GM18868 (cell line): ENCODE results near the gene TBC1D22B.
"Not testable (repeated sequence)": the region's sequence is repeated elsewhere in the genome, so short reads cannot be mapped to it uniquely, and the experiment has no call there.

Experiments used
- ATAC-seq: cut with Tn5 transposase; IDR thresholded peaks from one replicate; pipeline ENCODE4 v1.9.1; 2021; ENCODE audit warnings: mild to moderate bottlenecking, moderate library complexity; ENCODE audit not compliant: unreplicated experiment

The TBC1D22B gene

DNA sequence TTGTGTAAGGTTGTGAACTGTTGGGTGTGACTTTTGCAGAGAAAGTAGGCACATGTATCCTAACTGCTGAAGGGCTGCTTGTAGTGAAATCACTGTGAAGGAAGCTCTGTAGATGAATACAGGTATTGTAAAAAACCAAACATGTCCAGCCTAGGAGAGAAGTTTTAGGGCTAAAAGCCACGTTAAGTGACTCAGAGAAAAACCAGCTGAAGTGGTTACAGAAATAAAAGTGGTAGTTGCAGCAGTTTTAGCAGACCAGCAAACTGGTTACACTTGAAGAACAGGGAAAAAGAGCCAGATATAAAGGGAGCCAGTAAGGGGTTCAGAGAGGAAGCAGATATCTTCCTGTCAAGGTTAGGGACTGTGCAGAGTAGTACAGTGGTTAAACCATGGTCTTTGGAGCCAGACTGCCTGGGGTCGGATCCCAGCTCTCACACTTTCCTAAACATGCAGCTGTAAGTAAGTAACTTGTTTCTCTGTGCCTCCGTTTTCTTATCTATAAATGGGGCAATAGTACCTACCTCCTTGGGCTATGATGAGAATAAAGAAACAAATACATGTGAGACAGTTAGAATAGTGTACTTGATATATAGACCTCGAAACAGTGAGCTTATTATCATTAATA is 62.4 kb downstream of the TBC1D22B start:
- no peak for ATAC-seq

DNA sequence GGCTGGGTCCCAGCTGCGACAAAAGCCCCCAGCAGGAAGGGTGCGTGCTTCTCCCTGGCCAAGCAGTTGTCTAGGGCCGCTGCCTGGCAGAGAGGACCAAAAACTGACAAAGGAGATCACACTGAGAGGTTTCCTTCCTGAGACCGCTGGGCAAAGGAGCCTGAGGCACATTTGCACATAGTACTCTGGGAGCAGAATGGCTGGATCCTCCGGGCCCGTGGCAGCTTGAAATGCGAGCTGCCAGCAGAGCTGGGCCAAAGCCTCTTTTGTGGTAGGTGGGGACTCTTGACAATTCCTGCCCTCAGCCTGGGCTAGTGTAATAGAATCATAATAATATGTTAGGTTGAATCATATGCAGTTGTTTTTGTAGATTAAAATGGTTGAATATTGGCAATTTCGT is 63.1 kb downstream of the TBC1D22B start:
- ATAC-seq: no peak

GRCh38 chr6:37321101-37321500 is 63.5 kb downstream of the TBC1D22B start:
- ATAC-seq: no peak

GRCh38 chr6:37321516-37322415 is 64.2 kb downstream of the TBC1D22B start:
- no peak for ATAC-seq

DNA sequence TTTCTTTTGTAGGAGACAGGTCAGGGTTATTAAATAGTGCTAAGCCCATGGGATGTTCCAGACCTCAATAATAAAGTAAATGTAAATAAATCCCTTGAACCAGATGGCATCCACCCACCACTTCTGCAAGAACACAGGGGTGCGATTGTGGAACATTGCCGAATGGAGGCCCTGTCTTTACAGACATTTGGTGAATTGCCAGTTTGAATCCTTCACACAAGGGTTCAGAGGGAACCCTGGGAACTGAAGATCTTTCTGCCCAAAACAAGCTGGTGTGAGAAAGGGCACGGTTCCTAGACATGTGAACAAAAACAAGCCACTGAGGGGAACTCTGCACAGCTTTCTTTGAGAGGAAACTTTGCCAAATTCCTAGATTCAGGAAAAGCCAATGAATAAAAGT is 66.0 kb downstream of the TBC1D22B start:
- no peak for ATAC-seq

DNA sequence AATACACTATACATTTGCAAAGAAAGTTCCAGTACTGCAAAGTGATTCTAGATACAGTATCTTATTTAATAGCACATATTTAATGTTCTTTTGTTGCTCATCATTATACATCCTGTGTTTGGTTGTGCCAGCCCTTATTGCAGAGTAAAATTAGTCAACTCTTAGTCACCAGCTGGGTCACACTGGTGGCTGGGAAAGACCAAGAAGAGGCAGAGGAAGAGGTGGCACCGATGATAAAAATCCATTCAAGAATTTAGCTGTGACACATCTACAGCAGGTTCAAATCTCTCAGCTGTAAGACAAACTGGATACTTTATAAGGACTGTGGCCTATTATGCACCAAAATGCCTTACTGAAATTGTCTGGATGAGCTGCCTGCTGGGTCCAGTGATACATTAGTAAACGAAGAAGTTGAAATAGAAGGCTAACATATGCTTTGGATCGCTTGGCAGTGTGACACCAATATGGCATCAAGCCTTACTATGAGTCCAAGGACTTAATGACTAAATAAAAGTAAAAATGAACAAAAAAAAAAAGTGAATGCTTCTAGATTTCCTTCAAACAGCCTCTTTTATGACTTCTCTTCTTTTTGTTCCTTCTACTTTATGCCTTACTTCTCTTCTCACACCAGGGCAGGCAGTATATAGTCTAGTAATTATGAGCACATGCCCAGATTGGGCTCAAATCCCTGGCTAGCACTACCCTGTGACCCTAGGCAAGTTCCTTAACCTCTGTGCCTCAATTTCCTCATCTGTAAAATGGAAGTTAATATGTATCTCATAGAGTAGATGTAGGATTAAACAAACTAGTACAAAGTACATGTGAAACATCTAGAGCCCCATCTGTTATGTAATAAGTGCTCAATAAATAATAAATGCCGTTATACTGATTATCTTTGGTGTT is 66.8 kb downstream of the TBC1D22B start:
- ATAC-seq: no peak

DNA sequence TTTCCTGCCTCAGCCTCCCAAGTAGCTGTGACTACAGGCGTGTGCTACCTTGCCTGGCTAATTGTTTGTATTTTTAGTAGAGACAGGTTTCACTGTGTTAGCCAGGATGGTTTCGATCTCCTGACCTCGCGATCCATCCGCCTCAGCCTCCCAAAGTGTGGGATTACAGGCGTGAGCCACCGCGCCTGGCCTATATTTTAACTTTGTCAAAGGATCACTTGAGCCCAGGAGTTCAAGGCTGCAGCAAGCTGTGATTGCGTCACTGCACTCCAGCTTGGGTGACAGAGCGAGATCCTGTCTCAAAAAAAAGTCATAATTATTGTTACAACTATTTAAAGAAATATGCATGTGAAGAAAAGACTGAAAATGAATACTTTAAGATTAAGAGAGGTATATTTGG is 72.8 kb downstream of the TBC1D22B start:
- not testable (repeated sequence) for ATAC-seq

GRCh38 chr6:37331047-37331446 is 73.5 kb downstream of the TBC1D22B start:
- no peak for ATAC-seq

DNA sequence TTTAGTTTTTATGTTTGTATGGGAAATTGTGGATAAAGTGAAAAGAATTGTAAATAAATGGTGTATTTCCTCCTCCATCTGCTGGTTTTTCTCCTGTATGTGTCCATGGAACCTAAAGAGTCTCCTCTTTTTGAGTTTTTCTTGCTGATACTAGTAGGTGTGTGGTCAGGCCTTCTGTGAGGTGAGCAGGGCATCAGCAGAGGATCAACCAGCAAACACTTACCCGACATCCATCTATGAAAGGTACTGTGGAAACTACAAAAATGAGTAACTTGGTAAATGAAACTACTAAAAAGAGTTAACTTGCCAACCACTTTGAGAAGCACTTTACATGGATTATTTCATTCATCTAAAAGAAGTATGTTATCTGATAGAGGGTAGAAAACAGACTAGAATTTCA is 75.3 kb downstream of the TBC1D22B start:
- ATAC-seq: no peak

GRCh38 chr6:37334047-37334446 is 76.5 kb downstream of the TBC1D22B start:
- ATAC-seq: no peak

GRCh38 chr6:37338317-37338716 is 80.7 kb downstream of the TBC1D22B start:
- ATAC-seq: not testable (repeated sequence)

- no peak for ATAC-seq
These were observed 81.2 kb downstream of the TBC1D22B start for GRCh38 chr6:37338745-37339255.

GRCh38 chr6:37339741-37340638 is 82.4 kb downstream of the TBC1D22B start:
- no peak for ATAC-seq

GRCh38 chr6:37340639-37340943 is 83.0 kb downstream of the TBC1D22B start:
- no peak for ATAC-seq

DNA sequence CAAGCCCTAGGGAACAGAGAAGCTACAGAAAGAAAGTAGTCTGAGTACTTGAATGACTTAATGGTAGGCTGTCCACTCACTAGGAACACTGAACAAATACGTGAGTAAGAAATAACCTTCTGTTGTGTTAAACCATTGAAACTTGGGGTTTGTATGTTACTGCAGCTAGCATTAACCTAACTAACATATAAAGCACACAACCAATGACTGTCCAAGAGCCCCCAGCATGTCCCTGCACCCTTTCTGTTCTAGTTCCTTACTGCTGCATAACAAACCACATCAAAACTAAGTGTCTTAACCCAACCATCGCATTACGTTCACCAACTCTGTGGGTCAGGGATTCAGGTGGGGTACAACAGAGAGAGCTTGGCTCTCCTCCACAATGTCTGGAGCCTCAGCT is 85.7 kb downstream of the TBC1D22B start:
- no peak for ATAC-seq

GRCh38 chr6:37344308-37344707 is 86.7 kb downstream of the TBC1D22B start:
- no peak for ATAC-seq

DNA sequence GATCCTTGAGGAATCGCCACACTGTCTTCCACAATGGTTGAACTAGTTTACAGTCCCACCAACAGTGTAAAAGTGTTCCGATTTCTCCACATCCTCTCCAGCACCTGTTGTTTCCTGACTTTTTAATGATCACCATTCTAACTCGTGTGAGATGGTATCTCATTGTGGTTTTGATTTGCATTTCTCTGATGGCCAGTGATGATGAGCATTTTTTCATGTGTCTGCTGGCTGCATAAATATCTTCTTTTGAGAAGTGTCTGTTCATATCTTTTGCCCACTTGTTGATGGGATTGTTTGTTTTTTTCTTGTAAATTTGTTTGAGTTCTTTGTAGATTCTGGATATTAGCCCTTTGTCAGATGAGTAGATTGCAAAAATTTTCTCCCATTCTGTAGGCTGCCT is 88.2 kb downstream of the TBC1D22B start:
- not testable (repeated sequence) for ATAC-seq

- ATAC-seq: no peak
These were observed 89.6 kb downstream of the TBC1D22B start for GRCh38 chr6:37347177-37347576.

DNA sequence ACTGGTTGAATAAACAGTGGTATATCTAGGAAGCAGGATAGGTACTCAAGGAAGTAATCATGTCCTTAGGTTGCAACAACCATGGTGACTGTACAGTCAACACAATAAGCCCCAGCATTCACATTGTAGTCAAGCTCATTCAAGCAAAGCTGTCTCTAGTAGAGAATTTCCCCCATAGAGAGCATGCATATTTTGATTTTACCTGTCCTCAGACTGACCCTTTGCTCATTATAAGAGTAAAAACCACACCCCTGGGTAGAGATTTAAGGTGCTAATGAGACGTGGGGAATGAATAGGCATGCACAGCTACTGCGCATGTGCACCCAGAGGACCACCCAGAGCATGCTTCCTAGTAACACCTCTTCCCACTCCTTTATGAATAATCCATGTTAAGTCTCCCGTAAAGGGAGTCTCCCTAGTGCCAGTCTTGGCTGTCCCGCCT is 90.1 kb downstream of the TBC1D22B start:
- no peak for ATAC-seq

DNA sequence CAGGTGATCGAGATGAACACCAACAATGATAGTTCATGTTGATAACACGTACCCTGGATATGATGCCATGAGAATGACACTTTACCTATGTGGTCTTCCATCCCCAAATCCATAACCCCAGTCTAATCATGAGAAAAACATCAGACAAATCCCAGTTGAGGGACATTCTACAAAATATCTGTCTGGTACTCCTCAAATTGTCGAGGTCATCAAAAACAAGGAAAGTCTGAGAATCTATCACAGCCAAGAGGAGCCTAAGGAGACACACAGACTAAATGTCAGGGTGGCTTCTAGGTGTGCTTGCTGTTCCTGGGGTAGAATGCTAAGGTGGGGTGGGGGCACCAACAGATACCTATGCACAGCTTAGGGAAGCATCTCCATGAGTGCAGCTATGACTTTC is 93.5 kb downstream of the TBC1D22B start:
- no peak for ATAC-seq
